ENCODE data around the gene FHIT. TPM values are rescaled to one million over a fixed set of nuclear protein-coding genes. Genes with fewer than 3 reads are reported as not detected.

Gene FHIT
- total RNA-seq, 1 donor from 2014 or later = 5.7 TPM

DNA sequence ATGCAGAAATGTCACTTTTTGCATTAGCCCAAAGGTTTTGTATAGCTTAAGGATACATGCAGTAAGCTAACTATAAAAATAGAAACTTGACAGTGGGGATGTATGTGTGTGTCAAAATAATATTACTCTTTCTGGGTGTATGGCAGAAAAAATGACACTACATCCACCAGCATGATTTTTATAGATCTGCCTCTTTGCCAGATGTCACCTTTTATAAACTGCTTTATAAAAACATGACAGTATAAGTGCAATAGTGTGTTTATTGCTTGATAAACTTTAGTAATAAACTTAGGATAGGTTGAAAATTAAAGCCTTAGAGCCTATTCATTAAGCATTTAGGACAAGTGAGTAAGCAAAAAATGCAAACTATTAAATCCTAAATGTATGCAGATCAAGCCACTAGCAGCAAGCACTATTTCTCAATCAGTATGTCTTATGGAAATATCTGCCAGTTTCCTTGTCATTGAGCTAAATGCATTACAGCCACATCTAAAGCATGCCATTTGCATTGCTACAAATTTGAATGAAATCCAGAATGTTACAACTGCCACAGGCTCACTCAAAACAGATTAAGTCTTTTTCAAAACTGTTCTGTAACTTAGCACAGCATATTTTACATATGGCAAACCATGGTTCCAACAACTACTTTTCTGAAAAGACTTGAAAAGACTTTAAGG lies 935.0 kb downstream of the FHIT start:
- Mint-ChIP-seq H3K27me3 (ENCODE audit: insufficient read depth, low read depth) (no peaks in the 10 kb centered on the region), H3K27ac (no peak overlapping the region), H3K4me3 (no peak overlapping the region), H3K9me3 (no peaks in the 10 kb centered on the region), H3K36me3 (no peaks in the 10 kb centered on the region), H3K4me1 (no peaks in the 10 kb centered on the region)
- Histone ChIP-seq H3K9ac (no peak overlapping the region), H3K36me3 (no peaks in the 10 kb centered on the region), H3K27me3 (no peaks in the 10 kb centered on the region), H2AFZ (replicated peaks) (no peak overlapping the region), H3K27ac (no peak overlapping the region), H3K4me2 (no peak overlapping the region), H3K79me2 (ENCODE audit: low read depth) (no peaks in the 10 kb centered on the region), H3K4me1 (no peaks in the 10 kb centered on the region), H3K9me3 (ENCODE audit: low read depth) (no peaks in the 10 kb centered on the region), H3F3A (ENCODE audit: low read depth) (no peaks in the 10 kb centered on the region), H4K20me1 (ENCODE audit: low read depth) (no peaks in the 10 kb centered on the region), H3K4me3 (no peak overlapping the region)
- DNase-seq (ENCODE audit: low spot score) = no peak
- TF ChIP-seq, protein P1, sequence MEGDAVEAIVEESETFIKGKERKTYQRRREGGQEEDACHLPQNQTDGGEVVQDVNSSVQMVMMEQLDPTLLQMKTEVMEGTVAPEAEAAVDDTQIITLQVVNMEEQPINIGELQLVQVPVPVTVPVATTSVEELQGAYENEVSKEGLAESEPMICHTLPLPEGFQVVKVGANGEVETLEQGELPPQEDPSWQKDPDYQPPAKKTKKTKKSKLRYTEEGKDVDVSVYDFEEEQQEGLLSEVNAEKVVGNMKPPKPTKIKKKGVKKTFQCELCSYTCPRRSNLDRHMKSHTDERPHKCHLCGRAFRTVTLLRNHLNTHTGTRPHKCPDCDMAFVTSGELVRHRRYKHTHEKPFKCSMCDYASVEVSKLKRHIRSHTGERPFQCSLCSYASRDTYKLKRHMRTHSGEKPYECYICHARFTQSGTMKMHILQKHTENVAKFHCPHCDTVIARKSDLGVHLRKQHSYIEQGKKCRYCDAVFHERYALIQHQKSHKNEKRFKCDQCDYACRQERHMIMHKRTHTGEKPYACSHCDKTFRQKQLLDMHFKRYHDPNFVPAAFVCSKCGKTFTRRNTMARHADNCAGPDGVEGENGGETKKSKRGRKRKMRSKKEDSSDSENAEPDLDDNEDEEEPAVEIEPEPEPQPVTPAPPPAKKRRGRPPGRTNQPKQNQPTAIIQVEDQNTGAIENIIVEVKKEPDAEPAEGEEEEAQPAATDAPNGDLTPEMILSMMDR (IDR thresholded peaks at IDR 0.05) = no peak
- TF ChIP-seq EZH2 (IDR thresholded peaks at IDR 0.05) = no peak
- no peak for TF ChIP-seq EZH2phosphoT487 (IDR thresholded peaks at IDR 0.05)

- H3K27me3 ChIP-seq = no peaks in the 10 kb centered on the region
- no peak overlapping the region for H3K27ac Mint-ChIP-seq
- H3K27me3 Mint-ChIP-seq (ENCODE audit: insufficient read depth, low read depth) = no peaks in the 10 kb centered on the region
- H3K4me3 ChIP-seq = no peak overlapping the region
- DNase-seq (ENCODE audit: low spot score) = no peak
- no peak overlapping the region for H3K4me2 ChIP-seq
- no peaks in the 10 kb centered on the region for H3K36me3 ChIP-seq
- no peaks in the 10 kb centered on the region for H3K36me3 Mint-ChIP-seq
- no peaks in the 10 kb centered on the region for H4K20me1 ChIP-seq (ENCODE audit: low read depth)
- no peak for TF ChIP-seq EZH2phosphoT487 (IDR thresholded peaks at IDR 0.05)
- TF ChIP-seq, protein P1 (IDR thresholded peaks at IDR 0.05) = no peak
- H3K9me3 ChIP-seq (ENCODE audit: low read depth) = no peaks in the 10 kb centered on the region
- H3K27ac ChIP-seq = no peak overlapping the region
- H3F3A ChIP-seq (ENCODE audit: low read depth) = no peaks in the 10 kb centered on the region
- H3K4me1 ChIP-seq = peaks cover 2% of the 10 kb centered on the region
- H3K9ac ChIP-seq = no peak overlapping the region
- no peaks in the 10 kb centered on the region for H3K9me3 Mint-ChIP-seq
- H2AFZ ChIP-seq (replicated peaks) = no peak overlapping the region
- H3K79me2 ChIP-seq (ENCODE audit: low read depth) = no peaks in the 10 kb centered on the region
- H3K4me1 Mint-ChIP-seq = no peaks in the 10 kb centered on the region
- no peak overlapping the region for H3K4me3 Mint-ChIP-seq
Observed at GRCh38 chr3:60313951-60314461, 937.2 kb downstream of the FHIT start.

DNA sequence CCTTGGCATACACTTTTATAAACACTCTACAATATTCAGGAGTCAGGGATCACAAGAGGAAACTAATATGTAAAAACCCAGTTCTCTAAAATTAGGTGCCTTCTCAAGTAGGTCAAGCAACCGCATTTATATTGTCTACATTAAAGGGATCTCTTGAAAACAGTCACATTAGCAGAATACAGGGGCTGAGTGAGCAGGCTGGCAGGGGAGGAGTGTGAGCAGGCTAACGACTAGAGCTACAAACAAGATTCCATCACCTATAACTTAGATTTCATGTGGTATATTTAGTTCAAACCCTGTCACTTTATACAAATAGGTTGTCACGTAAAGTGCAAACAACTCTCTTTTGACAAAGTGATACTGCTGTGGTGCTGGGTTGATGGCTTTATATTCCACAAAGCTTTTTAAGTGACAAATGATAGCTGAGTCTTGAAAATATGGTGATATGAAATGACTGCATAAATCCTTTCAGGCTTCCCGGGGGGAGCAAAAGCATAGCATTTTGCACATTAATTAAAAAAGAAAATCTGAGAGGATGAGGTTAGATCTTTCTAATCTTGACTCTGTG lies 937.9 kb downstream of the FHIT start:
- H3K4me1 Mint-ChIP-seq = no peaks in the 10 kb centered on the region
- H4K20me1 ChIP-seq (ENCODE audit: low read depth) = no peaks in the 10 kb centered on the region
- H3K36me3 ChIP-seq = no peaks in the 10 kb centered on the region
- no peak for DNase-seq (ENCODE audit: low spot score)
- TF ChIP-seq EZH2 (IDR thresholded peaks at IDR 0.05) (no peak), EZH2phosphoT487 (IDR thresholded peaks at IDR 0.05) (no peak)
- TF ChIP-seq, protein P1 (IDR thresholded peaks at IDR 0.05) = no peak
- no peaks in the 10 kb centered on the region for H3K9me3 ChIP-seq (ENCODE audit: low read depth)
- H3K27ac Mint-ChIP-seq = no peak overlapping the region
- H3K27me3 Mint-ChIP-seq (ENCODE audit: insufficient read depth, low read depth) = no peaks in the 10 kb centered on the region
- H2AFZ ChIP-seq (replicated peaks) = no peak overlapping the region
- no peak overlapping the region for H3K4me3 ChIP-seq
- peaks cover 3% of the 10 kb centered on the region for H3K4me1 ChIP-seq
- no peak overlapping the region for H3K9ac ChIP-seq
- H3K4me2 ChIP-seq = no peak overlapping the region
- no peaks in the 10 kb centered on the region for H3K27me3 ChIP-seq
- no peaks in the 10 kb centered on the region for H3K9me3 Mint-ChIP-seq
- no peaks in the 10 kb centered on the region for H3K36me3 Mint-ChIP-seq
- H3K79me2 ChIP-seq (ENCODE audit: low read depth) = no peaks in the 10 kb centered on the region
- H3F3A ChIP-seq (ENCODE audit: low read depth) = no peaks in the 10 kb centered on the region
- no peak overlapping the region for H3K27ac ChIP-seq
- no peak overlapping the region for H3K4me3 Mint-ChIP-seq

Measured in neural progenitor cell (in vitro differentiated cells).